Effector memory CD4-positive, alpha-beta T cell (primary cell): ENCODE data around the gene RPL22L1.

Experiments
- DNase-seq, 3 donors: peaks; one replicate each; pipeline ENCODE4 v3.0.0-alpha.2; 2020
- H3K27ac ChIP-seq: 2 replicates; pipeline ENCODE4 v1.7.0; 2013; ENCODE audit warnings: mild to moderate bottlenecking, low read length, moderate library complexity; ENCODE audit not compliant: insufficient read depth, poor library complexity, severe bottlenecking
- H3K27me3 ChIP-seq: replicated peaks from 2 replicates; pipeline ENCODE4 v1.7.0; 2013; ENCODE audit warnings: mild to moderate bottlenecking, low read length; ENCODE audit not compliant: insufficient read depth, control insufficient read depth, poor library complexity, severe bottlenecking
- H3K36me3 ChIP-seq: 2 replicates; pipeline ENCODE4 v1.7.0; 2013; ENCODE audit warnings: mild to moderate bottlenecking, low read length, moderate library complexity; ENCODE audit not compliant: control insufficient read depth, insufficient read depth
- H3K4me1 ChIP-seq: 2 replicates; pipeline ENCODE4 v1.7.0; 2013; ENCODE audit warnings: low read length, mild to moderate bottlenecking; ENCODE audit not compliant: control insufficient read depth, insufficient read depth, poor library complexity, severe bottlenecking
- H3K4me3 ChIP-seq: 2 replicates; pipeline ENCODE4 v1.7.0; 2013; ENCODE audit warnings: low read length, low read depth, mild to moderate bottlenecking; ENCODE audit not compliant: insufficient read depth, poor library complexity, severe bottlenecking
- H3K9me3 ChIP-seq: 2 replicates; pipeline ENCODE4 v1.7.0; 2013; ENCODE audit warnings: mild to moderate bottlenecking, low read length, moderate library complexity; ENCODE audit not compliant: control insufficient read depth
- total RNA-seq, 3 donors: gene quantifications; one replicate each; lab custom pipeline; 2026; lab: John Stamatoyannopoulos, UW

RPL22L1 gene
- total RNA-seq, result 65.0 to 95.0 (median 69.5) reads per million in 3 donors

- peaks cover 10% of the 10 kb centered on the region for H3K4me1 ChIP-seq
- peak; percentile 85 to 90 (median 89) for DNase-seq
- peak within 1 kb of the TSS; percentile 61 for H3K4me3 ChIP-seq
- no peaks in the 10 kb centered on the region for H3K27me3 ChIP-seq
- H3K36me3 ChIP-seq, result peaks cover 31% of the 10 kb centered on the region
- no peaks in the 10 kb centered on the region for H3K9me3 ChIP-seq
- peak within 1 kb of the TSS; percentile 80 for H3K27ac ChIP-seq
These were observed at the start of gene RPL22L1 for GRCh38 chr3:170869645-170870593. Gene RPL22L1 (minus strand): TSS chr3:170870195. CDS start chr3:170870167, 28 bp downstream.

DNA sequence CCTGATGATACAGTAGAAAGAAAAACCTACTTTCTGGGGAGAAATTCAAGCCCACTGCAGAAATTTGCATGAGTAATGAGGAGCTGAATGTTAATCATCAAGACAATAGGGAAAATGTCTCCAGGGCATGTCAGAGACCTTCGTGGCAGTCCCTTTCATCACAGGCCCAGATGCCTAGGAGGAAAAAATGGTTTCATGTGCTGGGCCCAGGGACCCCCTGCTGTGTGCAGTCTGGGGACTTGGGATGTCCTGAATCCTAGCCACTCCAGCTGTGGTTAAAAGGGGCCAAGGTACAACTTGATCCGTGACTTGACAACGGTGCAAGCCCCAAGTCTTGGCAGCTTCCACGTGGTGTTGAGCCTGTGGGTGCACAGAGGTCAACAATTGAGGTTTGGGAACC lies 48.7 kb upstream of the RPL22L1 start:
- H3K9me3 ChIP-seq, result no peaks in the 10 kb centered on the region
- no peaks in the 10 kb centered on the region for H3K4me1 ChIP-seq

GRCh38 chr3:170914690-170915089 lies 44.7 kb upstream of the RPL22L1 start:
- DNase-seq, result no peak

More for the DNA sequence above, 48.7 kb upstream of the RPL22L1 start:
- Histone ChIP-seq H3K27ac (no peak overlapping the region), H3K4me3 (no peak overlapping the region), H3K27me3 (no peaks in the 10 kb centered on the region), H3K36me3 (no peaks in the 10 kb centered on the region)
- no peak for DNase-seq

GRCh38 chr3:170914212-170914611 lies 44.2 kb upstream of the RPL22L1 start:
- H3K27me3 ChIP-seq, result no peaks in the 10 kb centered on the region
- H3K36me3 ChIP-seq, result no peaks in the 10 kb centered on the region
- peaks cover 6% of the 10 kb centered on the region for H3K9me3 ChIP-seq
- no peak overlapping the region for H3K4me3 ChIP-seq
- no peak overlapping the region for H3K27ac ChIP-seq
- DNase-seq, result no peak
- H3K4me1 ChIP-seq, result no peaks in the 10 kb centered on the region

More at GRCh38 chr3:170914690-170915089, 44.7 kb upstream of the RPL22L1 start:
- Histone ChIP-seq H3K4me3 (no peak overlapping the region), H3K9me3 (peaks cover under 1% of the 10 kb centered on the region), H3K4me1 (no peaks in the 10 kb centered on the region), H3K27ac (no peak overlapping the region), H3K36me3 (no peaks in the 10 kb centered on the region), H3K27me3 (no peaks in the 10 kb centered on the region)

- Histone ChIP-seq H3K27ac (no peak overlapping the region), H3K36me3 (no peaks in the 10 kb centered on the region), H3K4me3 (no peak overlapping the region), H3K4me1 (peaks cover 5% of the 10 kb centered on the region), H3K9me3 (peaks cover 11% of the 10 kb centered on the region), H3K27me3 (no peaks in the 10 kb centered on the region)
- no peak for DNase-seq
These were observed 41.1 kb upstream of the RPL22L1 start for GRCh38 chr3:170911051-170911450.

DNA sequence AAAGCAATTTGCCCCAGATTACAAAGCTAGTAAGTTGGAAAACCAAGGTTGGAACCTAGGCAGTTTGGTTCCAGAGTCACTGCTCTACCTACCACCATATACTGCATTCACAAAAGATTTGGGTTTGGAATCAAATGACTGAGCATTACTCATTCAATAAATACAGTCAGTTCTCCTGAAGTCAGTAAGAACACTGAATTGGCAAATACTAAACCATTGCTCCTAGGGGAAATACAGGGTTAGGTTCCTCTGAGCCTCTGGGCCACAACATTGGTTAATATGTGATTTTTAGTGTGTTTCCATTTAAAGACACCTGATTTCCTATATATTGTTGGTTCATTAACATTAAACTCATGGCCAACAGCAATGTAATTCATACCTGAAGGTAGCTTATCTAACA lies 40.5 kb upstream of the RPL22L1 start:
- peaks cover 5% of the 10 kb centered on the region for H3K4me1 ChIP-seq
- no peak for DNase-seq
- H3K27me3 ChIP-seq, result no peaks in the 10 kb centered on the region
- H3K36me3 ChIP-seq, result no peaks in the 10 kb centered on the region
- no peak overlapping the region for H3K4me3 ChIP-seq
- H3K27ac ChIP-seq, result no peak overlapping the region
- H3K9me3 ChIP-seq, result peaks cover 11% of the 10 kb centered on the region

- DNase-seq, result no peak
- Histone ChIP-seq H3K9me3 (peaks cover 11% of the 10 kb centered on the region), H3K27ac (no peak overlapping the region), H3K4me3 (no peak overlapping the region), H3K36me3 (no peaks in the 10 kb centered on the region), H3K27me3 (no peaks in the 10 kb centered on the region), H3K4me1 (peaks cover 5% of the 10 kb centered on the region)
These were observed 39.3 kb upstream of the RPL22L1 start for GRCh38 chr3:170909129-170909903.

GRCh38 chr3:170908235-170909116 lies 38.5 kb upstream of the RPL22L1 start, which contains the start of gene EIF5A2:
Gene EIF5A2 (minus strand): TSS chr3:170908637. CDS start chr3:170907806, 831 bp downstream.
- H3K36me3 ChIP-seq, result no peaks in the 10 kb centered on the region
- H3K27ac ChIP-seq, result peak within 1 kb of the TSS; percentile 70

DNA sequence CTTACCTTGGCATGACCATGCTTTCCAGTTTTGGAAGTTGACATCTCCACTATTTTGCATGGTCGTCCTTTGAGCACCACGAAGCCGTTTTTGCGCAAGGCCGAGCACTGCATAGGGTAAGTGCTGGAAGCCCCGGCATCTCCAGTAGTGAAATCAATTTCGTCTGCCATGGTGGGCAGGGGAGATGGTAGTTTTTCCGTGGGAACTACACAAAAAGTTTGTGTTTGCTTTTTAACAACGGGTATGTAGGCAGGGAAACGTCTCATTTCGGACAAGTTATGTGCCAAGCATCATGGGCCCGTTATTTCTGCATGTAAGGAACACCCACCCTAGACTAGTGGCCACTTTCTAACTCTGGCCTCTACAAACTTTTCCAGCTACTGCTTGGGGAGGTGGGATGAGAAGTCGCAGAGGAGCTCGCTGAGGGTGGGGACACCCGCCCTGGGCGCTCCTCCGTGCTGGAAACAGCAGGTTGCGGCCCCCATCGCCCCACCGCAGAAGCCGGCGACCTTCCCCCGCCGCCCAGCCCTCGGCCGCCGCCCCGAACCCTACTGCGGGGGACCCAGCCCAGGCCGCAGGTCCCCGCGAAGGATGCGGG lies 37.7 kb upstream of the RPL22L1 start:
- Histone ChIP-seq H3K27me3 (no peaks in the 10 kb centered on the region), H3K36me3 (no peaks in the 10 kb centered on the region), H3K27ac (peak overlapping the region; percentile 70), H3K4me3 (peak overlapping the region; percentile 79), H3K4me1 (peaks cover 5% of the 10 kb centered on the region), H3K9me3 (peaks cover 11% of the 10 kb centered on the region)
- no peak for DNase-seq

More at GRCh38 chr3:170908235-170909116, 38.5 kb upstream of the RPL22L1 start, which contains the start of gene EIF5A2:
- Histone ChIP-seq H3K4me1 (peaks cover 5% of the 10 kb centered on the region), H3K27me3 (no peaks in the 10 kb centered on the region), H3K9me3 (peaks cover 11% of the 10 kb centered on the region), H3K4me3 (peak within 1 kb of the TSS; percentile 79)
- DNase-seq, result peak; percentile 93 to 95 (median 94)
